G401.6 (cell line): ENCODE data around the gene RORC.
A peak's percentile ranks its signal among the peaks of the same experiment; 100 is the strongest.
"Not testable (repeated sequence)": the region's sequence is repeated elsewhere in the genome, so short reads cannot be mapped to it uniquely, and the experiment has no call there.

ENCODE experiments used
- FAIRE-seq: peaks from 2 replicates; lab custom pipeline; 2012; peaks lifted over from hg19 to GRCh38; lab: Jason Lieb, UNC

The RORC gene

GRCh38 chr1:151774256-151774922, 57.2 kb downstream of the RORC start:
- FAIRE-seq = no peak

- FAIRE-seq = no peak
Measured at GRCh38 chr1:151773702-151774101, 57.9 kb downstream of the RORC start.

- FAIRE-seq = not testable (repeated sequence)
Measured at GRCh38 chr1:151769270-151769669, 62.3 kb downstream of the RORC start.

- FAIRE-seq = not testable (repeated sequence)
Measured at GRCh38 chr1:151768351-151769066, 63.1 kb downstream of the RORC start.

GRCh38 chr1:151763990-151764389, 67.6 kb downstream of the RORC start:
- FAIRE-seq = no peak

- FAIRE-seq = peak; percentile 25
Measured at GRCh38 chr1:151762941-151763921, 68.4 kb downstream of the RORC start, which contains the start of gene MRPL9. MRPL9 (minus strand) TSS chr1:151763496; CDS start chr1:151763479, 17 bp downstream.

- no peak for FAIRE-seq
Measured at GRCh38 chr1:151760597-151761385, 70.8 kb downstream of the RORC start.

GRCh38 chr1:151759241-151759640, 72.4 kb downstream of the RORC start:
- no peak for FAIRE-seq

- no peak for FAIRE-seq
Measured at GRCh38 chr1:151756291-151756690, 75.3 kb downstream of the RORC start.
